ENCODE data around the gene ELMO1. TPM values are rescaled to one million over a fixed set of nuclear protein-coding genes. Genes with fewer than 3 reads are reported as not detected.

The ELMO1 gene
- total and polyA plus RNA-seq, 11 donors = 6.9 to 38.6 (median 14.7) TPM

DNA sequence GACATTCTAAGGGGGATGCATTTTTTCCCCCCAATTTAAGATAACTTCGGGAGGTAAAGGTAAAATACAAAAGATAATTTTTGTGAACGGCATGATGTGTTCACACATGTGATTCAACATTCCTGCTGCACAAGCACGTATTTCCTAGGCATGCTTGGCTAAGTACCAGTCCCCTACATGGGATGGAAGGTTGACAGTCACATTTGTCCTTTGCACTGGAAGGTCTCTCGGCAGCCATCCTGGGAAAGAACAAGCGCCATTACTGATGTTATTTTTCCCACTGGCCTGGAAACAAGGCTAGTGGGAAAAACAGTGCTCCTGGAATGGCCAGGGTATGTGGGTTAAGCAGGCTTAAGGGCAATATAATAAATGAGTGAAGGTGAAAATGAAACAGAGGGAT is 448.2 kb downstream of the ELMO1 start:
- Histone ChIP-seq H3K9me3 (no peaks in the 10 kb centered on the region), H3K27me3 (no peaks in the 10 kb centered on the region), H3K4me3 (no peak overlapping the region), H3K36me3 (peaks cover 0 to 6% (median 0%) of the 10 kb centered on the region in 9 donors), H3K4me1 (peaks cover 0 to 5% (median 0%) of the 10 kb centered on the region in 12 donors), H3K27ac (no peak overlapping the region)
- ATAC-seq (no peak), DNase-seq (no peak)
- TF ChIP-seq CTCF (IDR thresholded peaks at IDR 0.05) (no peak), POLR2A (IDR thresholded peaks at IDR 0.05) (no peak)
- WGBS, 4 donors = 84 to 86% (median 85%) methylated on average over 5 of the region's 5 CpGs
- intact Hi-C loops (cut with DNase I) = no loop called here

DNA sequence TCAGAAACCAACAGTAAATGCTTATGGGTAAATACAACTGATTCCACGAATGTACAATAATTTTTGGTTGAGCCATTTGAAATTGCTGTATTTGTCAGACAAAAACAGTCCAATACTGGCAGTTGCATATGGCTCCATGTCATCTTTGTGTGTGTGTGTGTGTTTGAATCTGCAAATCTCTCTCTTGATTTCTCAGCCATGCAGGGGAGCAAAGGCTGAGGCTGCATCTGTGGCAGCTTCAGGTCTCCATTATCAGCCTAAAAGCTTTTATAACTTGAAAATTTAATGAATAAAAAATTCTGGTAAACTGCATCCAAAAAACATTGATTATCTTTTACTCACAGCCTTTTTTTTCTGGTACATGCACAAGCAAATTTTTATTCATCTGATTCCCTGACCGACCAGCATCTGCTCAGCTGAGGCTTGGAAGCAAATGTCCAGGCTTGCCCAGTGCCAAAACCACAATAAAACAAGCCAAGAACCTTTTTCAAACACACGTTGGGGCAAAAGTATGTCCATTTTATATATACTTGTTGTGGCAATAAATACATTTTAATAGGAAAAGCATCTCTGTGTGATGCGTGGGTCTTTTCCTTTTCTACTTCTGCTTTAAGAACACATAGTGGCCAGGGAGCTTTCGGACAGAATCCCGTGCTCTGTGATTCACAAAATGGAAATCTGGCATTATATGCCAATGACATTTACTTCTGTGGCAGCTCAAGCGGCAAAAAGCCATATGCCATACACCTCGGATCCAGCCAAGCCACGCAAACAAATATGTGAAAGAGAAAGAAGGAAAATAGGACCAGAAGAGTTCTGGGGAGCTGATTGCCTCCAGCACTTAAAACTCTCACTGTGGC is 448.8 kb downstream of the ELMO1 start:
- no peak for TF ChIP-seq POLR2A (IDR thresholded peaks at IDR 0.05)
- no peak for TF ChIP-seq CTCF (IDR thresholded peaks at IDR 0.05)
- Histone ChIP-seq H3K27ac (no peak overlapping the region), H3K27me3 (no peaks in the 10 kb centered on the region), H3K9me3 (no peaks in the 10 kb centered on the region), H3K4me1 (peaks cover 0 to 5% (median 0%) of the 10 kb centered on the region in 12 donors), H3K36me3 (peaks cover 0 to 6% (median 0%) of the 10 kb centered on the region in 9 donors), H3K4me3 (no peak overlapping the region)
- intact Hi-C loops (cut with DNase I) = no loop called here
- DNase-seq (no peak), ATAC-seq (no peak)
- WGBS, 4 donors = 82 to 86% (median 84%) methylated on average over 9 of the region's 9 CpGs

DNA sequence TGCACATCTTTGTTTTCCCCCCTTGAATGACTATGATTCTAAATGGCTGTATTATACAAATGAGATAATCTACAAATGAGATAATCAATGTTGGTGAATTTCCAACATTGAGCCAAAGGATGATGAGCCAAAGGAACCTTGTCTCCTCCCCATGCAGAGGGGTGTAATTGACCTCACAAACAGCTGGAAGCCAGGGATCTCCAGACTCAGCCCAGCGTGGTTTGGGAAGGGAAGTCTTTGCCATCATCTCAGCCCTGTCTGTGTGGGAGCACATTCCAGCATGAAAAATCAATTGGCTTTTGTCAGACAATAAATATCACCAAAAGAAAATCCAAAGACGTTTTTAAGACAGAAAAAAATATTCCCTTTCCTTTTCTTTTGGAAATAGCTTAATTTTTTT is 452.9 kb downstream of the ELMO1 start:
- H3K4me3 ChIP-seq = no peak overlapping the region
- WGBS, 4 donors = 49 to 67% (median 63%) methylated on average over 2 of the region's 2 CpGs
- intact Hi-C loops (cut with DNase I) = no loop called here
- no peaks in the 10 kb centered on the region for H3K27me3 ChIP-seq
- TF ChIP-seq CTCF (IDR thresholded peaks at IDR 0.05) (no peak), POLR2A (IDR thresholded peaks at IDR 0.05) (no peak)
- no peak overlapping the region for H3K27ac ChIP-seq
- DNase-seq (no peak), ATAC-seq (no peak)
- H3K4me1 ChIP-seq = peaks cover 0 to 5% (median 0%) of the 10 kb centered on the region in 12 donors
- no peaks in the 10 kb centered on the region for H3K36me3 ChIP-seq
- H3K9me3 ChIP-seq = no peaks in the 10 kb centered on the region

DNA sequence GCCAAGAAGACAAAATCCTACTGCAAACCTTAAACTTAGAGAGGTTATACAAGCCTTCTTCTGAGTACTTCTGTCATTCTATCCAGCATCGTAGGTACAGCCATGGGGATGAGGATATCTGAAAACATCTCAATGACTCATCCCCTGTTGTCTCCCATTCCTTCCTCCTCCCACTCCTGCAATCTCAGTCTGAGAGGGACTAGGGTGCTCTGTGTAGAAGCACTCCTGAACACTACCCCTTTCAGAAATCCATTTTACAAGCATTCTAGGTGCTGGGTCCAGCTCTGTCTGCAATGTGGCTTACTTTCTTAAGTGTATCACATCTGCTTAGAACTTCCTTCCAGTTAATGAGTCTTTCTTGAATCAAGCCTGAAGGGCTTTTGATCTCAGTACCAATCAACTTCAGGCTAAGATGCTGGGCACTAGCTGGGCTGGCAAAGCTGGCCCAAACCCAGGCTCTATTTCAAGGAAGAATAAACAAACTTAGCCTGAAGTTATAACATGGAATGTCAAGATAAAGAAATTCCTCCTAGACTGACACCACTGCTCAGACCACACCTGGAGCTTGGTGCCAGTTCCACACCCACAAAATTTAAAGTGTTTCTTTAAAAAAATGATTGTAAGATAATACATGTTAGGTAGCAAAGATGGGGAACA is 454.1 kb downstream of the ELMO1 start:
- H3K36me3 ChIP-seq = no peaks in the 10 kb centered on the region
- DNase-seq = no peak
- no peaks in the 10 kb centered on the region for H3K27me3 ChIP-seq
- WGBS, 4 donors = 67 to 92% (median 81%) methylated on average over 1 of the region's 1 CpG
- H3K9me3 ChIP-seq = no peaks in the 10 kb centered on the region
- intact Hi-C loops (cut with DNase I) = loop anchor here in 1 of 10 donors (5.0 kb wide), 1 partner anchor 88 kb away; no protein-coding TSS in a partner anchor
- no peak overlapping the region for H3K27ac ChIP-seq
- peaks cover 0 to 5% (median 0%) of the 10 kb centered on the region in 12 donors for H3K4me1 ChIP-seq
- TF ChIP-seq CTCF (IDR thresholded peaks at IDR 0.05) = no peak
- no peak for TF ChIP-seq POLR2A (IDR thresholded peaks at IDR 0.05)
- H3K4me3 ChIP-seq = no peak overlapping the region
- ATAC-seq = no peak

All from heart left ventricle (tissue), 16 donors.